HG03520 (cell line): ENCODE results near the gene TSN.
A peak's percentile ranks its signal among the peaks of the same experiment; 100 is the strongest.
"Not testable (repeated sequence)": the region's sequence is repeated elsewhere in the genome, so short reads cannot be mapped to it uniquely, and the experiment has no call there.

Experiments used
- ATAC-seq: cut with Tn5 transposase; IDR thresholded peaks from one replicate; pipeline ENCODE4 v1.9.1; 2021; ENCODE audit warnings: mild to moderate bottlenecking, moderate library complexity; ENCODE audit not compliant: unreplicated experiment

TSN gene

GRCh38 chr2:121796239-121796638 lies 40.8 kb downstream of the TSN start:
- no peak for ATAC-seq

GRCh38 chr2:121798617-121799016 lies 43.2 kb downstream of the TSN start:
- no peak for ATAC-seq

GRCh38 chr2:121801916-121802315 lies 46.5 kb downstream of the TSN start:
- no peak for ATAC-seq

GRCh38 chr2:121803503-121803902 lies 48.1 kb downstream of the TSN start:
- ATAC-seq: no peak

- ATAC-seq: no peak
Observed at GRCh38 chr2:121804340-121804739, 48.9 kb downstream of the TSN start.

GRCh38 chr2:121804997-121805765 lies 49.7 kb downstream of the TSN start:
- no peak for ATAC-seq

- ATAC-seq: no peak
Observed at GRCh38 chr2:121805766-121806143, 50.3 kb downstream of the TSN start.

- ATAC-seq: not testable (repeated sequence)
Observed at GRCh38 chr2:121807771-121808170, 52.3 kb downstream of the TSN start.

GRCh38 chr2:121809607-121810006 lies 54.2 kb downstream of the TSN start:
- ATAC-seq: no peak

- peak; percentile 74 for ATAC-seq
Observed at GRCh38 chr2:121810959-121811853, 55.8 kb downstream of the TSN start.

- ATAC-seq: not testable (repeated sequence)
Observed at GRCh38 chr2:121813083-121813482, 57.6 kb downstream of the TSN start.

- ATAC-seq: no peak
Observed at GRCh38 chr2:121815216-121815615, 59.8 kb downstream of the TSN start.

GRCh38 chr2:121816797-121817196 lies 61.3 kb downstream of the TSN start:
- no peak for ATAC-seq

GRCh38 chr2:121817304-121817703 lies 61.9 kb downstream of the TSN start:
- ATAC-seq: not testable (repeated sequence)
